Immature natural killer cell (primary cell): ENCODE results near the gene VPREB1. TPM values are rescaled to one million over a fixed set of nuclear protein-coding genes. Genes with fewer than 3 reads are reported as not detected.
A peak's percentile ranks its signal among the peaks of the same experiment; 100 is the strongest.
"Not testable (repeated sequence)": the region's sequence is repeated elsewhere in the genome, so short reads cannot be mapped to it uniquely, and the experiment has no call there.

Experiments
- DNase-seq, 3 donors: peaks; one replicate each; pipeline ENCODE4 v3.0.0; 2022; ENCODE audit warnings: mixed read lengths in 1 of 3
- H3K27ac Mint-ChIP-seq, 6 donors: one replicate each; pipeline ENCODE4 v1.8.0; 2020; ENCODE audit warnings: mixed read lengths in 6 of 6, mild to moderate bottlenecking in 5 of 6, inconsistent platforms in 4 of 6, moderate library complexity in 3 of 6
- H3K27me3 Mint-ChIP-seq, 3 donors: one replicate each; pipeline ENCODE4 v1.8.0; 2020 to 2021; ENCODE audit warnings: low read depth in 3 of 3, mild to moderate bottlenecking in 3 of 3, mixed read lengths in 3 of 3, moderate library complexity in 3 of 3, inconsistent platforms in 1 of 3
- H3K36me3 Mint-ChIP-seq, 3 donors: one replicate each; pipeline ENCODE4 v1.8.0; 2020; ENCODE audit warnings: mixed read lengths in 3 of 3, inconsistent platforms in 2 of 3, mild to moderate bottlenecking in 2 of 3
- H3K4me1 Mint-ChIP-seq, 2 donors: one replicate each; pipeline ENCODE4 v1.8.0; 2020; ENCODE audit warnings: inconsistent platforms in 2 of 2, mild to moderate bottlenecking in 2 of 2, mixed read lengths in 2 of 2, moderate library complexity in 1 of 2
- H3K4me3 Mint-ChIP-seq, 5 donors: one replicate each; pipeline ENCODE4 v1.8.0; 2020; ENCODE audit warnings: mild to moderate bottlenecking in 5 of 5, mixed read lengths in 5 of 5, inconsistent platforms in 3 of 5, moderate library complexity in 3 of 5
- H3K9me3 Mint-ChIP-seq, 6 donors: one replicate each; pipeline ENCODE4 v1.8.0; 2020; ENCODE audit warnings: mild to moderate bottlenecking in 6 of 6, mixed read lengths in 6 of 6, inconsistent platforms in 4 of 6, moderate library complexity in 3 of 6
- polyA plus RNA-seq, 3 donors: library from polyadenylated mRNA; unstranded; fragments of 300-500 nt; fragmentation: Illumina TruSeq; gene quantifications; one replicate each; pipeline ENCODE4 v1.2.3, GENCODE V29; 2021

The VPREB1 gene
- polyA plus RNA-seq, 3 donors from 2014 or later, result not detected

DNA sequence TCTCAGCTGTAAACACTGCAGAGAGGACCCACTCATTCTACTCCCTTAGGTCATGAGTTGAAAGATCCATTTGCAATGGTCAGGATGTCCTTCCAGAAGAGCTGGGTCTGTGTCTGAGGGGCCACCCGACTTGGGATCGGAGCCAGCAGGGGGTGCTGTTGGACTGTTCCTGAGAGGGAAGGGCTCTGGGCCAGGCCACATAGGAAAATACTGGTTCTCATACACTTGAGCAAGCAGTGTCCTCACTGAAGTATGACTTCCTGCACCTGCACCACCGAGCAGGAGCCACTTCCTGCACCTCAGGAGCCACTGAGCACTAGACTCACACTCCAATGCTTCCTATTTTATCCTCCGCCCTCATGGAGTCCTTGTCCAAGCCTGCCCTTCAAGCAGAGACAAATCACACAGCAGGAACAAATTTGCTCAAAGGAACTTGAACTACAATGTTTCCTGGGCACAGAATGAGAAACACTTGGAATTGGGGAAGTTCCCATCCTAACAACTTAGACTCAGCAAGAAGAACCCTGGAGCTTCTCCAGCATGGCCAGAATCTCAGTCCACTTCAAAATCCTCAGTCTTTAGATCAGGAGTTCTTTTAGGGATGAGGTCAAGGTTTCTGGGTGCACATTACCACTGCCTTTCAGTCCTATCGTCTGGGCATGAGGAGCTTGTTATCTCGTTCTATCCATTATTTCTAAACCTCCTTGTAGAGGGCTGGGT is 36.6 kb upstream of the VPREB1 start:
- H3K27me3 Mint-ChIP-seq, result peaks cover 0 to 5% (median 2%) of the 10 kb centered on the region in 3 donors
- no peaks in the 10 kb centered on the region for H3K9me3 Mint-ChIP-seq
- DNase-seq, result peak; percentile 25 to 43 (median 41)
- no peak overlapping the region for H3K4me3 Mint-ChIP-seq
- peak overlapping the region in 1 of 6 donors; percentile 21 for H3K27ac Mint-ChIP-seq
- peaks cover 2 to 7% of the 10 kb centered on the region in 2 donors for H3K4me1 Mint-ChIP-seq
- no peaks in the 10 kb centered on the region for H3K36me3 Mint-ChIP-seq

DNA sequence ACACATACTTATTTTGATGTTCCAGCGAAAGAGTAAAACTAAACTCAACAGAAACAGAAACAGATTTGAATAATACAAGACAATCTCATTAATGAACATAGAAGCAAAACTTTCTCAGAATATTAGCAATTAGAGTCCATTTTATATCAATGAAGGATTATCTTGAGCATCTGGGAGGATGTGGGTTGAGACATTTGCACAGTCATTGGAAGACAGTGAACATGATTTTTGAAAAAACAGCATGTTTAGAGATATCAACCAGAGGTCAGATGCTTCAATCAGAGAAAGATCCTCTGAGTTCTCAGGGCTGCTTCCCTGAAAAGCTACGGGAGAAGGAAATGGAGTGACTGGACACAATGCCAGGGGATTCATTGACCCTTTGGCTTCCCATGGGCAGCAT is 35.9 kb upstream of the VPREB1 start:
- Mint-ChIP-seq H3K4me3 (no peak overlapping the region), H3K9me3 (no peaks in the 10 kb centered on the region), H3K36me3 (no peaks in the 10 kb centered on the region), H3K27me3 (peaks cover 0 to 8% (median 2%) of the 10 kb centered on the region in 3 donors), H3K4me1 (peaks cover 2 to 7% of the 10 kb centered on the region in 2 donors), H3K27ac (no peak overlapping the region)
- no peak for DNase-seq

DNA sequence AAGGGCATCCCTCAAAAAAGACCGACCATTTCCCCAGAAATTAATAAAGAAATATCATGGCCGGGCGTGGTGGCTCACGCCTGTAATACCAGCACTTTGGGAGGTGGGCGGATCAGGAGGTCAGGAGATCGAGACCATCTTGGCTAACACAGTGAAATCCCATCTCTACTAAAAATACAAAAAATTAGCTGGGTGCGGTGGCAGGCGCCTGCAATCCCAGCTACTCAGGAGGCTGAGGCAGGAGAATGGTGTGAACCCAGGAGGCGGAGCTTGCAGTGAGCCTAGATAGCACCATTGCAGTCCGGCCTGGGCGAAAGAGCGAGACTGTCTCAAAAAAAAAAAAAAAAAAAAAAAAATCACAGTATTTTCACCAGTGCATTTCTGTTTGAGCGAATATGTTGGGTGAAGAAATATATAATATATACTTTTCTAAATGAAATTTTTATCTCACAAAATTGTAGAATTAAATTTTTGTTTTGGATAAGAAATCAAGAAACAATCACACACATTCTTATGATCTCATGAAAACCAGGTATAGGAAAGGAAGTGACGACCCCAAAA is 35.4 kb upstream of the VPREB1 start:
- not testable (repeated sequence) for H3K27ac Mint-ChIP-seq, H3K4me3 Mint-ChIP-seq, H3K9me3 Mint-ChIP-seq, H3K27me3 Mint-ChIP-seq, DNase-seq, H3K4me1 Mint-ChIP-seq, H3K36me3 Mint-ChIP-seq

DNA sequence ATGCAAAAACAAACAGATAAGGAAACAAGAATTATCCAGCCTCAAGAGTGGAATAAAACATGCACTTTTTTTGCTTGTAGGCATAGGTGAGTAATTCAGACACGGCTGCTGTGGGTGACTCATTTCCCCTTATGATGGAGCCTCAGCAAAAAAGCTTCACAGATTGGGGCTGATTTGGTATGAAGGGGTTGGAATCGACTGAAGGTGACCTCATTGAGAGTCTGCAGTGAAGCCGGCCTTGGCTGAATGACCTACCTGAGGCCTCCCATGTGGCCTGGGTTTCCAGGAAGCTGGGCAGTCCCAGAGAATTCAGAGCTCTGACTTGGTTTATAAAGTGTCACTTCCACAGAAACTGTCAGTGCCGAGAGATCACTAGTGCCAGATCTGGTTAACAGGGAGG is 34.2 kb upstream of the VPREB1 start:
- Mint-ChIP-seq H3K4me1 (peaks cover 2 to 7% of the 10 kb centered on the region in 2 donors), H3K27ac (no peak overlapping the region), H3K4me3 (no peak overlapping the region), H3K27me3 (peaks cover 0 to 4% (median 0%) of the 10 kb centered on the region in 3 donors), H3K9me3 (no peaks in the 10 kb centered on the region), H3K36me3 (no peaks in the 10 kb centered on the region)
- no peak for DNase-seq

DNA sequence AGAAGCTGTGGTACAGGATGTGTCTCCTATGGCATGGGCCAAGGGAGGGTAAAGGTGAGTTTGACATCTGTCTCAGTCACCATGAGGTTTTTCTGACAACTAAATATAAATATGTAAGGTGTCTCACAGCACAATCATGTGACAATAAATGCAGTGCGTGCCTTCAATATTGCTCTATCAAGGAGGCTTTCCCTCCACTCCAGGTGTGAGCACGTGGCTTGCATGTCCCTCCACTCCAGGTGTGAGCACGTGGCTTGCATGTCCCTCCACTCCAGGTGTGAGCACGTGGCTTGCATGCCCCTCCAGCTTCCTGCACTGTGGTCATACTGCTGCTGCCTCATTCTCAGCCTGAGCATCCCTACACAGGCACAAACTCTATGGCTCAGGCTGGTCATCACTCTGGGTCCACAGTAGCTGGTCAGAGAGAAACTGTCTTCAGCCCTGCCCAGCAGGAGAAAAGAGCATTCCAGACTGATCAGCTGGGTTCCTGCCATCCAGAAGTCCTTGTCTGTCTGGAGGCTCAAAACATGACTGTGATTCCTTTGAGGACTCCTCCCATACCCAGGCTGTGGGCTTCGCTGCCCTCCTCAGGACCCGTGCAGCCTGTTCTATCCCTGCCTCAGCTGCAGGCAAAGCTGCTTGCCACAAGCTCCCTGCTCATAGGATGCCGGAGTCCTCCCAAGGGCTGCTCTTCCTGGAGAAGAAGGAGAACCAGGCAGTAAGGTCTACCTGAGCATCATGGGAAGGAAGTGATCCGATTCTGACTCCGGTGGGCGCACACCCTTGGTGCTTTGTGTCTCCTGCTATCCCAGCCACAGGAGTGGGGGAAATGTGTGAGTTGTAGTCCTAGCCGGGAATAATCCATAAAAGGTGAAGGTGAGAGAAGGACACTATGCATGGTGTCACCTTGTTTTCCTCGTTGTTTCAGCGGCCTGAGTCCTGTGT is 33.4 kb upstream of the VPREB1 start:
- H3K4me3 Mint-ChIP-seq, result no peak overlapping the region
- H3K9me3 Mint-ChIP-seq, result no peaks in the 10 kb centered on the region
- peaks cover 2 to 7% of the 10 kb centered on the region in 2 donors for H3K4me1 Mint-ChIP-seq
- H3K36me3 Mint-ChIP-seq, result no peaks in the 10 kb centered on the region
- no peak for DNase-seq
- H3K27me3 Mint-ChIP-seq, result peaks cover 0 to 4% (median 0%) of the 10 kb centered on the region in 3 donors
- H3K27ac Mint-ChIP-seq, result no peak overlapping the region

DNA sequence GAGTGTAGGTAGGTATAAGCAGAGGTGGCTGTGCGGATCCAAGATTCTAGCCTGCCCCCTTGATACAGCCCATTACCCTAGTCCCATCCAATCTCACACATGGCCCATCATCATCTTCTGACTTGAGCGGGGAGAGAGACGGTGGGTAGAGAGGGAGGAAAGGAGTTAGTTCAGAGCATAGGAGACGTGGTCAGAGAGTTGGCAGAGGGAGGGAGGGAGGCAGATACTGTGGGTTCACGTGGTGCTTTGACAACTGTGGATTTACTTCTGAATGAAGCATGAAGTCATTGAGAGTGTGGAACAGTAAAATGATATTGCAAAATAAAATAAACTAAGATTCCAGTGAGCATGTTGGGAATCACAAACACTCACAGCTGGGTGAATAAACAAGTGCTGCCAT is 31.4 kb upstream of the VPREB1 start:
- Mint-ChIP-seq H3K36me3 (no peaks in the 10 kb centered on the region), H3K4me3 (no peak overlapping the region), H3K4me1 (peaks cover 0 to under 1% of the 10 kb centered on the region in 2 donors), H3K27me3 (peaks cover 0 to 5% (median 1%) of the 10 kb centered on the region in 3 donors), H3K27ac (no peak overlapping the region), H3K9me3 (no peaks in the 10 kb centered on the region)
- no peak for DNase-seq

DNA sequence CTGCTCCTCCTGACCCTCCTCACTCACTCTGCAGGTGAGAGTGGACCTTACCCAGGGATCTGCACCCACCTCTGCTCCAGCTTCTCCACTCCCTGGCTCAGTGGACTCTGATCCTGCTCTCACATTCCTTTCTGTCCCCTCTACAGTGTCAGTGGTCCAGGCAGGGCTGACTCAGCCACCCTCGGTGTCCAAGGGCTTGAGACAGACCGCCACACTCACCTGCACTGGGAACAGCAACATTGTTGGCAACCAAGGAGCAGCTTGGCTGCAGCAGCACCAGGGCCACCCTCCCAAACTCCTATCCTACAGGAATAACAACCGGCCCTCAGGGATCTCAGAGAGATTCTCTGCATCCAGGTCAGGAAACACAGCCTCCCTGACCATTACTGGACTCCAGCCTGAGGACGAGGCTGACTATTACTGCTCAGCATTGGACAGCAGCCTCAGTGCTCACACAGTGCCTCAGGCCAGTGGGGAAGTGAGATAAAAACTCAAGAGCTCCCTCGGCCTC is 29.7 kb upstream of the VPREB1 start:
- Mint-ChIP-seq H3K9me3 (no peaks in the 10 kb centered on the region), H3K27ac (no peak overlapping the region), H3K36me3 (no peaks in the 10 kb centered on the region), H3K4me1 (no peaks in the 10 kb centered on the region), H3K27me3 (peaks cover 0 to 5% (median 1%) of the 10 kb centered on the region in 3 donors), H3K4me3 (no peak overlapping the region)
- DNase-seq, result no peak

DNA sequence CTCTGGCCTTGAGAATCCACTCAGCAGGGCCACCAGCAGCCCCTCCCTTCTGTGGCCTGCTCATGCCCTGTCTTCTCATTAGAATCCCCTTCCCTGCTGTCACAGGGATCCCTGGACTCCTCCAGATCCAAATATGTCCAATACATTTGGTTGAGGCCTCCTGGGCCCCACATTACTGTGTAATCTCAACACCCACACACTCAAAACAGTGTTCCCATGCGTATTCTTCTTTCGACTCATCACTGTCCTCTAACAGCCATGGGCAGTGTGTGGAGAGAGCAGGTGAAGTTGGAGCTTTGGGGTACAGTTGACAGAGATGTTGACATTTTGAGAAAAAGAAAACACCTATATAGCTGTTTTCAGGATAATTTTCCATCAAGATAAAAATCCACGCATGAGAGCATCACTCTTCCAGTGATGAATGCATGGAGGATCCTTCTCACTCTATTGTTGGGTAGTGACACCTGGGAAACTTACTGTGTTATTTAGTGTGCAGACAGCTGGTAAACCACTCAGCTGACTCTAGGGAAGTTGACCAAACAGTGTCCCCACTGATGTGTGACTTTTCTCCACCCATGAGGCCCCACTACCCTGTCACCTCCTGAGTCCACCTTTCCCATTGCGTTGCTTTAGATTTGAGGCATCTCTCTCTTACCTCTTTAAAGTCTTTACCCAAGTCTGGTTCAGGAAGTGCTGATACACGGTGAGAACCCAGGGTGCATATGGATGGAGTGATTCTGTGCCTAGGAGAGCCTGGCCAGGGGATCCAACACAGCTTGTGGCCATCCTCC is 28.7 kb upstream of the VPREB1 start:
- H3K36me3 Mint-ChIP-seq, result no peaks in the 10 kb centered on the region
- DNase-seq, result no peak
- no peak overlapping the region for H3K27ac Mint-ChIP-seq
- no peaks in the 10 kb centered on the region for H3K9me3 Mint-ChIP-seq
- H3K4me3 Mint-ChIP-seq, result no peak overlapping the region
- peaks cover 0 to 5% (median 1%) of the 10 kb centered on the region in 3 donors for H3K27me3 Mint-ChIP-seq
- no peaks in the 10 kb centered on the region for H3K4me1 Mint-ChIP-seq

DNA sequence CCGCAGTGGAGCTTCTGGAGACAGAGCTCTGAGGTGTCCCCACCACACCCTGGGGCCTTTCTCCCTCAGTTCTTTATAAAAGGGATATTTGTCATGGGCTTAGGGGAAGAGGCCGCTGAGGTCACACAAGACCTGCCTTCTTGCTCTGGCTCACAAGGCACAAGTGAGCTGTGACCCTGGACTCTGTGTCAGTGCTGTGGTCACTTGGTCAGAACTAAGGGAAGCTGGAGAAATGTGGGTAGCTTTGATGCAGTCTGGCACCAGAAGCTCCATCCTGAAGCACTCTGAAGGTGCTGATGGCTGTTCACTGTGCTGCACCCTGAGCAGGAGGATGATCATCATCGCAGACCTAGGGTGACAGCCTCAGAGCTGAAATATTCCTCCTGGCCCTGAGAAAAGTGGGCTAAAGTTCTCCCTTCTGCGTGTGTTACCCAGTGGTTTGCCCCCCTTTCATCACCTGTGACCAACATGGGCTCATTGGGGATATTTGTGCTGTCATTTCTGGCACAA is 28.1 kb upstream of the VPREB1 start:
- Mint-ChIP-seq H3K4me1 (no peaks in the 10 kb centered on the region), H3K27ac (no peak overlapping the region), H3K27me3 (peaks cover 0 to 5% (median 1%) of the 10 kb centered on the region in 3 donors), H3K4me3 (no peak overlapping the region), H3K9me3 (no peaks in the 10 kb centered on the region), H3K36me3 (no peaks in the 10 kb centered on the region)
- DNase-seq, result no peak

DNA sequence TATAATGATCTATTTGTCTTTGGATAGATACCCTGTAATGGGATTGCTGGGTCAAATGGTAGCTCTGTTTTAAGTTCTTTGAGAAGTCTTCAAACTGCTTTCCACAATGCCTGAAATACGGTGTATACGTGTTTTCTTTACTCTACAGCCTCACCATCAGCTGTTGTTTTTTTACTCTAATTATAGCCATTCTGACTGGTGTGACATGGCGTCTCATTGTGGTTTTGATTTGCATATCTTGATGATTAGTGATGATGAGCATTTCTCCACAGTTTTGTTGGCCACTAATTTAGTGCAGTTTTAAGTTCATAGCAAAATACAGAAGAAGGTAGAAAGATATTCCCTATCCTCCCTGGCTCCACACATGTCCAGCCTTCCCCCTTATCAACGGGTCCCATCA is 26.3 kb upstream of the VPREB1 start:
- DNase-seq, result no peak
- H3K36me3 Mint-ChIP-seq, result no peaks in the 10 kb centered on the region
- H3K9me3 Mint-ChIP-seq, result no peaks in the 10 kb centered on the region
- H3K27ac Mint-ChIP-seq, result no peak overlapping the region
- no peak overlapping the region for H3K4me3 Mint-ChIP-seq
- no peaks in the 10 kb centered on the region for H3K4me1 Mint-ChIP-seq
- H3K27me3 Mint-ChIP-seq, result peaks cover 0 to 3% (median 1%) of the 10 kb centered on the region in 3 donors

DNA sequence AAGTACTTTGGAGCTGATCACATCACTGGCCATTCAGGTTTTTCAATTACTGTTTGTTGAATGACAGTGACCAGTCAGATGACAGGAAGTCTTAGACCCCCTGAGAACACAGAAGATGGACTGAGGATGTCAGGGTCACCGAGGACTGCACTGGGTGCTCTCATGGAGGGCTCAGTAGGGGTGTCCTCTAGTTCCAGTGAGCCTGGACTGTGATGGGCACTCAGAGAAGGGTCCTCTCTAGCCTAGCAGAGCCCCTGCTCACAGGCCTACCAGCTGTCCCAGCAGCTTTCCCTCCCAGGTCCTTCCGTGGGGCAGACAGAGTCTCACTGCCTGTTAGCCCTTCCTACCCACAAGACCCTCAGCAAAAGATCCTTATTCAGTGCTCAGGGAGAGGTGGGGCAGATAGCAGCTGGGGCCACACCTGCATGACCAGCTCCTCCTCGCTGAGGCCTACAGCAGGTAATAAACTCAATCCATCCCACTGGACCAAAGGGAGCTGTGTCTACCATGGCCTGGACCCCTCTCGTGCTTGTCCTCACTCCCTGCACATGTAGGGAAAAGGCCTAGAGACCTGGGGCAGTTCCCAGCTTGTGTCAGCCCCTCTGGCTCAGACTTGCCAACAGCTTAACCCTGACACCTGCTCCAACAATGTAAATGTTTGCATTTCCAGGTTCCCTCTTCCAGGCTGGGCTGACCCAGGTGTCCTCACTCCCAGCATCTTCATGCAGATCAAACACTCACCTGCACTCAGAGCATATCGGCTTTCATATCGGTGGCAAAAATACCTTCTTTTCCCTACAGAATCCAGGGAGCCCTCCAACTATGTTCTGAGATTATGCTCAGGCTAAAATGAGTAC is 25.2 kb upstream of the VPREB1 start:
- Mint-ChIP-seq H3K4me1 (no peaks in the 10 kb centered on the region), H3K36me3 (no peaks in the 10 kb centered on the region), H3K9me3 (no peaks in the 10 kb centered on the region), H3K4me3 (no peak overlapping the region), H3K27me3 (peaks cover 0 to 3% (median 1%) of the 10 kb centered on the region in 3 donors), H3K27ac (no peak overlapping the region)
- no peak for DNase-seq

DNA sequence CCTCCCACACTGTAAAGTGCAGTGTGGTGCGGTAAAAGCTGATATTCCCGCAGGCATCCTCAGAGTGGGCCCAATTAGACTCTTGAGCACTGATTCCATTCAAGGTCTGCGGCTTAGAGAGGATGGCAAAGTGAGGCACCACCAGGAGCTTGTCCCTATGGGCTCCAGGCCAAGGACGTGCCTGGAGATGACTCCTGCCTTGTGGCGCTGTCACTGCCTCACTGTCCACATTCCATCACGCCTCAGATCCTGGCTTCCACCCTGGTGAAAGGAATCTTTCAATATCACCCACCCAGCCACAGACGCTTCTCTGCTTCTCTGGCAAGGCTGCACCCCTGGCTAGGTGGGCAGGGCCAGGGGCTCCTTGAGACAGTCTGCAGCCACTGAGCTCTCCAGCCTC is 23.5 kb upstream of the VPREB1 start:
- DNase-seq, H3K4me3 Mint-ChIP-seq, H3K27me3 Mint-ChIP-seq, H3K36me3 Mint-ChIP-seq, H3K4me1 Mint-ChIP-seq, H3K9me3 Mint-ChIP-seq, H3K27ac Mint-ChIP-seq: not testable (repeated sequence)
